ENCODE results near the gene CACNA2D3. TPM values are rescaled to one million over a fixed set of nuclear protein-coding genes. Genes with fewer than 3 reads are reported as not detected.

CACNA2D3 gene
- total RNA-seq, 1 donor from 2014 or later = 7.3 TPM

DNA sequence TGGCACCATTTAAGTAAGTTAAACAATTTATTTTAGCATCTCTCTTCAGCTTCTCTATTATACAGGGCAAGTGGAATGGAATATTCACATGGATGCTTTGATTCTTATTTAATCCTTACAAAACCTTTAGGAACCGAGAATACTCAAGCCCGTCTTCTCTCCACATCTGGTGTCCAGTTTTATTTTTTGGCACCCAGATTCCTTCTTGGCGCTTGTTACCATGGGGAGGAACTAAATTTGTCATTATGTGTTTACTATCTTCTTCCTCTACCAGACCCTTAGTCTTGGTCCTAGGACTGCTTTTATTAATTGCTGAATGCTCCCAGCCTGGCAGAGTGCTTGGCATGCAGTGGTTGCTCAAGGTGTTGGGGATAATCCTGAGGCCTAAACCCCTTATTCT is 138.8 kb downstream of the CACNA2D3 start:
- no peak overlapping the region for H3K27ac ChIP-seq
- H3K27me3 ChIP-seq = no peaks in the 10 kb centered on the region
- DNase-seq = no peak
- H3K9me3 ChIP-seq = no peaks in the 10 kb centered on the region
- H3K4me3 ChIP-seq = no peak overlapping the region
- H3K36me3 ChIP-seq = no peaks in the 10 kb centered on the region
- intact Hi-C loops (cut with DNase I) = no loop called here
- no peak for ATAC-seq
- no peaks in the 10 kb centered on the region for H3K4me1 ChIP-seq
- TF ChIP-seq CTCF (IDR thresholded peaks at IDR 0.05) = no peak

DNA sequence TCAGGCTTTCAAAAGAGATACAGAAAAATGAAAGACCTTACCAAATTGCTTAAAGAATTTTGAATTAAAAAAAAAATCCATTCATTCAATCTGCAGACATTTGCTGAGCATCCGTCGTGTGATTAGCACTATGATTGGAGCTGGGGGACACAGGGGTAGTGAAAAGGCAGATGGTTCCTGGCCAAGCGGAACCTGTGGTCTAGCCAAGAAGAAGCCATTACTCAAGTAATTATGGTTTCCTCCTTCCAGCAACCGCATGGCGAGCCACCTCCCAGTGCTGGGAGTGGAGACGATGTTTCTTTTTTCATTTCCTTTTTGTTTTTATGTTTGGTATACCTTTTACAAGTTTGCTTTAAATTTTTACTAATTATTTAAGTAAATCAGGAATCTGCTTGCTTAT is 140.2 kb downstream of the CACNA2D3 start:
- Histone ChIP-seq H3K27me3 (no peaks in the 10 kb centered on the region), H3K9me3 (no peaks in the 10 kb centered on the region), H3K36me3 (no peaks in the 10 kb centered on the region), H3K27ac (no peak overlapping the region), H3K4me1 (no peaks in the 10 kb centered on the region), H3K4me3 (no peak overlapping the region)
- no peak for TF ChIP-seq CTCF (IDR thresholded peaks at IDR 0.05)
- no peak for DNase-seq
- peak; percentile 55 for ATAC-seq
- intact Hi-C loops (cut with DNase I) = no loop called here

DNA sequence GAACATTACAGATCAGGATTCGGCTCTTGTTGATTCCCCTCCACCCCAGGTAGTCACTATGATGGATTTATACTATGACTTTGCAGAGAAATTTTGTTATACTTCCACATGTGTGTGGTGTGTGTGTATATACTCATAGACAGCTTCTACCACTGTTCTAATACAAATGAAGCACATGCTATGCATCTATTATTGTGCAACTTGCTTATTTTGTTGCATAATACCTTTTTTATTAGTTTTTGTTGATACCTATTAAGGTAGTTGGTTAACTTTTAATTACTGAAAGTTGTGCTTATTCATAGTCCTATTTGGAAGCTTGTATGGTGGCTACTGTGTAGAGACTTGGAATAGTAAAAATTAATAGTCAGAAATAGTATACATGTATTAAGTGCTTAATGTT is 140.6 kb downstream of the CACNA2D3 start:
- no peaks in the 10 kb centered on the region for H3K27me3 ChIP-seq
- no peaks in the 10 kb centered on the region for H3K9me3 ChIP-seq
- no peaks in the 10 kb centered on the region for H3K4me1 ChIP-seq
- no peak for ATAC-seq
- H3K27ac ChIP-seq = no peak overlapping the region
- intact Hi-C loops (cut with DNase I) = no loop called here
- H3K36me3 ChIP-seq = no peaks in the 10 kb centered on the region
- no peak for TF ChIP-seq CTCF (IDR thresholded peaks at IDR 0.05)
- no peak overlapping the region for H3K4me3 ChIP-seq
- DNase-seq = no peak

GRCh38 chr3:54264050-54264449 is 141.7 kb downstream of the CACNA2D3 start:
- no peaks in the 10 kb centered on the region for H3K27me3 ChIP-seq
- no peaks in the 10 kb centered on the region for H3K9me3 ChIP-seq
- no peak overlapping the region for H3K27ac ChIP-seq
- DNase-seq (no peak), ATAC-seq (no peak)
- no peak overlapping the region for H3K4me3 ChIP-seq
- no peaks in the 10 kb centered on the region for H3K36me3 ChIP-seq
- no peaks in the 10 kb centered on the region for H3K4me1 ChIP-seq
- TF ChIP-seq CTCF (IDR thresholded peaks at IDR 0.05) = no peak
- intact Hi-C loops (cut with DNase I) = no loop called here

GRCh38 chr3:54270816-54271526 is 148.6 kb downstream of the CACNA2D3 start:
- no peak for TF ChIP-seq CTCF (IDR thresholded peaks at IDR 0.05)
- intact Hi-C loops (cut with DNase I) = no loop called here

DNA sequence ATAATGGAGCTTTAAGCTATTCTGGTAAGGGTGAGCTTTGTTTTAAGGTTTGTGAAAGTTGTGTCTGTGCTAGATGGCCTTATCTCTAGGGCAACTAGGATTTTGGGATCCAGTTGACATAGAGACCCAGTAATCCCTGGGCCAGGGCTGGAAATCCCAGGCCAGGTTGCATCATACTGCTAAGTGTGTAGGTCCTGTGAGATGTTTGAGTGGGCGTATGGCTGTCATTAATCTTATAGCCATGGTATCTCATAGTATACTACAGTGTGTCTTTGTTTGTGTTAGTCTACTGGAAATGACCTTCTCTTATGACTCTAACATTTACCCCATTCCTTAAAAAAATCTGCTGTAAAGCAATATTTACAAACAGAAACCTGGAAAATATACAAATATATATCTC is 151.4 kb downstream of the CACNA2D3 start:
- DNase-seq (no peak), ATAC-seq (no peak)
- H3K4me1 ChIP-seq = no peaks in the 10 kb centered on the region
- TF ChIP-seq CTCF (IDR thresholded peaks at IDR 0.05) = no peak
- no peaks in the 10 kb centered on the region for H3K27me3 ChIP-seq
- H3K9me3 ChIP-seq = no peaks in the 10 kb centered on the region
- intact Hi-C loops (cut with DNase I) = no loop called here
- H3K36me3 ChIP-seq = no peaks in the 10 kb centered on the region
- no peak overlapping the region for H3K27ac ChIP-seq
- no peak overlapping the region for H3K4me3 ChIP-seq

More at GRCh38 chr3:54270816-54271526, 148.6 kb downstream of the CACNA2D3 start:
- no peaks in the 10 kb centered on the region for H3K9me3 ChIP-seq
- no peak overlapping the region for H3K4me3 ChIP-seq
- no peaks in the 10 kb centered on the region for H3K36me3 ChIP-seq
- DNase-seq (no peak), ATAC-seq (no peak)
- H3K4me1 ChIP-seq = no peaks in the 10 kb centered on the region
- H3K27ac ChIP-seq = no peak overlapping the region
- H3K27me3 ChIP-seq = no peaks in the 10 kb centered on the region

Data from upper lobe of right lung (tissue), 1 donor.